Activated CD4-positive, CD25-positive, alpha-beta regulatory T cell treated with anti-CD3 and anti-CD28 coated beads, Interleukin-2, amount 50 U/mL, for 72 hours (primary cell): ENCODE data around the gene HIVEP2.

ENCODE experiments used
- DNase-seq: peaks from one replicate; pipeline ENCODE4 v3.0.0; 2021

Gene HIVEP2

DNA sequence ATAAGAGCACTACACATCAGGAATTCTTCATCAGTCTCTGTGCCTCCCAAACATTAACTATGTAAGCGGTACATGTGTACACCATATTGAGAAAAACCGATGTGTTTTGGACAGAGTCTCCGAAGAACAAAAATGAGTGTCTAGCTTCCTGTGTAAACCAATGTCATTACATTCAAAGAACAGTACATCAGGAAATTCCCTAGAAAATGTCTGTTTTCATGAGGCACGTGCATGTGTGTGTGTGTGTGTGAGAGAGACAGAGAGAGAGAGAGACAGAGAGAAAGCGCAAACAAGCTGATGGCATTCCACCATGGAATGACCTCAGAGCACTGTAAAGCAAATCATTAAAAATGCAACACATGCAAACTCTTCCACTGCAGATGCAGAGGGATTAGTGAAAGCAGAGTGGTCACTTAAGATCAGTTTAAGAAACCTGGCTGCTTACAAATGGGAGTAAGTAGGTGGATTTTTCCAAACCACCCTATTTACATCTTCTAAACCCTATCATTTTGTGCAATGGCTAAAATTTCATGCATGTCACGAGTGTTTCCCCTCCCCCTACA, 133.9 kb downstream of the HIVEP2 start:
- DNase-seq: no peak

DNA sequence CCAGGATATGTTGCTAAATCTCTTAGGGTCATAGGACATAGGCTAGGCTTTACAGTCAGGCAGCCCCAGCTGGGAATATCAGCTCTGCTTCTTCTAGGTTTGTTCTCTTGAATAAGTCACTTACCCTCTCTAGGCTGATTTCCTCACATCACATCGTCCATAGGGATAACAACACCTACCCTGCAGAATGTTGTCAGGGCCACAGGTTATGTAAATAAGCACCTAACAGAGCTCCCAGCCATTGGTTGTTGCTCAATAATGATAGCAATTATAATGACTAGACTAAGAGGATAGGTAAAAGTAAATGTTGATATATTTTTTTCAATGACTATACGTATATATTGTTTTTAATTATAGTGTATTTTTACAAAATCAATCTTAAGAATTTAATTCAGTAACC, 135.0 kb downstream of the HIVEP2 start:
- no peak for DNase-seq

DNA sequence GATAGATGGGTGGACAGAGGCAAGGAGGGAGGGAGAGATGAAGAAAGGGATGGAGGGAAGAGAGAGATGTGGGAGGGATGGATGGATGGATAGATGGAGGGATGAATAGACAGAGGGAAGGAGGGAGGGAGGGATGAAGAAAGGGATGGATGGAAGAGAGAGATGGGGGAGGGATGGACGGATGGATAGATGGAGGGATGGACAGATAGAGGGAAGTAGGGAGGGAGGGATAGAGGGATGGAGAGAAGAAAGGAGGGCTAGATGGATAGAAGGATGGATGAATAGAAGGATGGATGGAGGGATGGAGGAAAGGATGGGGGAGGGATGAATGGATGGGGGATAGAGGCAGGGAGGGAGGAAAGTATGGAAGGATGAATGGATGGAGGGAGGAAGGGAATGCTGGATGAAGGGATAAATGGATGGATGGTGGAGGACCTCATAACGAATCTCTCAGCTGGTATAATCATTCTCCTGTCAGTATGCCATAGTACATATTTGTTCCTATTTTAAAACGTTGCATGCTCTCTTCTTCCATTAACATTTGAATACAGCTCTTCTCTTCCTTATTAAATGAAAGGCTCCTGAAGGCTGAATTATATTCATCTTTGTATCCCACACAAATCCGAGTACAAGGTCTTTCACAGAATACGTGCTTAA, 136.4 kb downstream of the HIVEP2 start:
- no peak for DNase-seq

DNA sequence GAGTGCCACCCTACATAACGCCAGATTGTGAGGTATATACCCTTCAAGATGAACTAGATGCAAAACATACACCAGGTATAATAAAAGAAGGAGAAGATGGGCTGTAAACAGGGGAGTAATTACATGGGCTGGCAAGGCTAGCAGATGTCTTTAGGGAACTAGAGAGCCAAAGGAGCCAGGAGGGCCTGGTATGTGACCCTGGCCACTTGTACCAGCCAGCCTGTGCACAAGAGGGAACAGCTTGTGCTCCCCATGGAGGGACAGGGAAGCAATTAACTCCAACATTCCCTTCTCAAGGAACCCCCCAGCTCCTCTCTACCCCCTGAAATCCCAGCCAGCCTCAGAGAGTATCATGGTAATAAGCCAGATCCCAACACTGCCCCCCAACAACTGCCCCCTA, 139.9 kb downstream of the HIVEP2 start:
- no peak for DNase-seq

DNA sequence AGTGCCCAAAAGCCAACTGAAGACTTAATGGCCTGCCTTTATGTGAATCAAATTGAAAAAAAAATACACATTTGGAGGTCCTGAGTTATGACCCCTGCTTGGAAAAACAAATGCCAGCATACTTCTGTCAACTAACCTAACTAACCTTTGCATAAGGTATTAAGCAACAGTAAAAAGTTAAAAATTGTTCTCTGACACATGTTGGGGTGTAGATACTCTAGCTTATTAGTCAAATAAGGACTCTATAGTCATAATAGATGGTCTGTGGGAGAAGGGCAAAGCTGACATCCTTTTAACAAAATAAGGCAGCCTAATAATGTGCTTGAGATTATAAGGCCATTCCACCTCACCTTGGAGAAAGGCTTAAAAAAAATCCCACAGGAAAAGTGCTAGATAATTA, 140.5 kb downstream of the HIVEP2 start:
- no peak for DNase-seq

DNA sequence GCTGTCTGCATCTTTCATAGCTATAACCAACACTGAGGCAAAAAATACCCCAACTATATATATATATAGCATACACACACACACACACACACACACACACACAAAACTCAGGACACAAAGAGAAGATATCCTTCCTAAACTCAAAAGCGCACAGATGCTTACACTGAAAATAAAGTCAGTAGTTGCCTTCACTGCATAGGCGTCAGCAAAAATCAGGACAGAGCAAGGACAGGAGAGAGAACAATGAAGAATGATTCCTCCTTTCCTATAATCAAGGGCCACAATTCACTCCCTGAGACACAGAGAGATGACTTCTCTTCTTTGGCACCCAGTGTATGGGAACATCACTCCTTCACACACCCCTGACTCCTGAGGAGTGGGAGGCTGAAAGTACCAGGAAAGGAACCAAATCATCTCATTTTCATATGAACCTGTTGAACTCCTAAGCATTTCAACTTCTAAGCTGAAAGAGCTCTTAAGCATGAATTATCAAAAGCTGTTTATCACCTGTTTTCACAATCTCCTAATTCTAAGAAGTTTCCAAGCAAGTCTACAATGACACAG, 141.4 kb downstream of the HIVEP2 start:
- DNase-seq: no peak

DNA sequence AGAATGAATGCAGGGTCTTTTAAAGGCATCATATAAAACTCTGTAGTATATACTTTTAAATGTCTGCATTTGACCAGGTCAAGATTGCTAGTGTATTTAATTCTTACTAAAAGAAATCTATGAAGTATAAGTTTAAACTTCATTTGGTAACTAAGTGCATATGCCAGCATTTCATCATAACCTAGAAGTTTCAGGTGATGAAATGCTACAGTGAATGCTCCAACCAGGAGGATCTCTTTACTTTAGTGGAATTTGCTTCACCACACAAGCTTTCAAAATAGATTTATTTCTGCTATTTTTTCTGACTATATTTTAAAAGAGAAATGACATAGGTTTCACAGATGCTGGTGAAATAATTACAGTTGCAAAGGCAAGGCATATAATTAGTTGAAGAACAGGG, 141.9 kb downstream of the HIVEP2 start:
- DNase-seq: no peak

DNA sequence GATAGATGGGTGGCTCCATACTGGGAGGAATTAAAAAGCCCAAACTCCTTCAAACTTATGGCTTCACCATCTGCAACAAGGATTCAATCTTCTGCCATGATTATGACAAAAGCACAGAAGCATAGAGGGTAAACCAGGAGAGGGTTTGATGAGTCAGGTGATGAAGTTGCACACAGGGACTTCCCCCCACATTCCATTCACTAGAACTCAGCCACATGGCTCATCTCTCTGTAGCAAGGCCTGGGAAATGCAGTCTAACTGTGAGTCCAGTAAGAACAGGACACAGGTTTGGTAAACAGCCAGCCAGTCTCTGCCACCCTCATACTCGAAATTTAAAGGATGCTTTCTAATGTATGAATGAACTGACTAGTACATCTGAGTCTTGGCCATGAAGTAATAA, 142.9 kb downstream of the HIVEP2 start:
- no peak for DNase-seq

DNA sequence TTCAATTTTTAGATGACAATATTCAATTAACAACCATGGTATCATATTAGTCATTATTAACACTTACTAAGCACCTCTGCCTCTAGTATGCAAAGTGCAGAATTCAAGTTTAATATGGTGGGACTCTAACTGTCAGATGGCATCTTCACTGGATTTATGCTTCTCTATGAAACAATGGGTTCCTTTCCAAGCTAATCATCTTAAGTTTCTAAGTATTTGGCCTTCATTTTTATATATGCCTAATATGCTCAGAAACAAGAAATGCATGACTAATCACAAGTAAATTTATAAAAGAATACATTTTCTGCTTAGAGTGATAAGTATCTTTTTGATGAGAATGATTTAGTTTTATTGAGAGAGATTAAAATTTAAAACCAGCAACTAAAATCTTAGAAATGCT, 144.7 kb downstream of the HIVEP2 start:
- DNase-seq: no peak

DNA sequence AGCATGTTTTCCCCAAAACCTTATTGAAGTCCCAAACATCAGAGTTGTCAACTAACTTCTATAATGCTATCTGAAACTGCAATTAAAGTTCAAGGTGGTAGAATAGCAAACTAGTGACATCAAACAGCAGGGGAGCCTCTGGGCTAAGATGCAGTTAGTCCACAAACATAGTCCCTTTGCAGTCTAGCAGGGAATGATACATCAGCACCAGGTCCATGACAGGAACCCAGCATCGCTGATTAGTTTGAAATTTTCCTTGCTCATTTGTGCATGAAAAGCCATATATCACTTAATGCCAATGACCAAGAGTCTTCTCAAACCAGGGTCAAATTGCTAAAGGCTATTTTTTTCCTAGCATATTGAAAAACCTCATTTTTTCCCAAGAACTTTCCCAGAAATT, 145.3 kb downstream of the HIVEP2 start:
- no peak for DNase-seq

DNA sequence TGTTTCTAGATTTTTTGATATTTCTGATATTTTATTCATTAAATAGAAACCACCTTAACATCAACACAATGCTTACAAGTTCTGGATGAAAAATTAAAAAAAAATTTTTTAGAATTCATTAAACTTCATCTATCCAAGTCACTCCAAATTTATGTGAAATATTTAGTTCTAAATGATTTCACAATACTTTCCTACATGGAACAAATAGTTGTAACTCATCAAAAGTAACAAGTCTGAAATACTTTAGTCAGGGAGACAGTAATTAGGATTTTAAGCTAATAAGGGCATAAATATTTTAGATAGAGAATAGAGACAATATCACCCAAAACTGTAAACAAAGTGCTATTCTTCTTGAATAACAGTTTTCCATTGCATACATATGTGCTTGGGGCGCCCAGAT, 147.8 kb downstream of the HIVEP2 start:
- DNase-seq: no peak

DNA sequence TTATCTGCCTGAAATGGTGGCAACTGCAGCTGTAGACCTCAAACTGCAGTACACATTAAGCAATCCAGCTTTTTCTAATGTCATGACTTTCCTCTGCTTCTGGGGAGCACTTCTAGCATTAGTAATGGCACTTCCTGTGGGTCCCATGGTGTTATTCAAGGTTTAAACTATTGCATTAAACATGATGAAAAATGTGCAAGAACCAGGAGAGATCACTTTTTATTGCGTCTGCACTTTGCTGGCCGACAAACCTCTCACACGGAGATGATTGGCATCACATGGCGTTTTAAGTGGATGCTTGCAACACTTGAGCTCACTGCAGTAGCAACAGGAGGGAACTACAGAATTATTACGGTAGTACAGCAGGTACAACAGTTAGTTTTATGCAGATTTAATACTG, 148.4 kb downstream of the HIVEP2 start:
- DNase-seq: no peak

DNA sequence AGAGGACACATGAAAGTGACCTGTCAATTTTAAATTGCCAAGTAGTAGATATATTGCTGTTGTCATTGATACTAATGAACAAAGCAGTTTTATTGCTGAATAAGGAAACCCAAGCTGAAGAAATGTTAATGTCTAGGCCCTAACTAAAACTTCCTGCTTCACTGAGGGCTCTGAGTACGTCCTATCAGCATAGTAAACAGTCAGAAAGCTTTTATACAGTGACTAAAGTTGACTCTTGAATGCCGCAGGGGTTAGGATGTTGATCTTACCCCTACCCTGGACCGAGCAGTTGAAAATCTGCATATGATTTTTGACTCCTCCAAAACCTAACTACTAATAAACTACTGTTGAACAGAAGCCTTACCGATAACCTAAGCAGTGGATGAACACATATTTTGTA, 149.0 kb downstream of the HIVEP2 start:
- DNase-seq: no peak

DNA sequence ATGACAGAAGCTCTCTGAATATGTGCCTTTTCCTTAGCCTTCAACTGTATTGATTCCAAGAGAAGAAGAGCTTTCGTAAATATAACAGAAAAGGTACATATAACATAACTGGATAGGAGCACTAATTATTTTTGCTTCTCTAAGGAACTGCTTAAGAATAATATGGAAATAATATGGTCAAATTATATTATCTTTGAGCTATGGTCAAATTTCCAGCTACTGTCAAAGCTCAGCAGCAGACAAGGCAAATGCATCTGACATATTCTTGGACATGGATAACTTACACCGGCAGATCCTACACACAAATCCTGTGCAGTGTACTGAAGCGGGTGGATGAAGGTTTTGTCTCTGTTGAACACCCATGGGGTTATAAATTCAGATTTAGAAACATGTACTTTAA, 150.6 kb downstream of the HIVEP2 start:
- no peak for DNase-seq

DNA sequence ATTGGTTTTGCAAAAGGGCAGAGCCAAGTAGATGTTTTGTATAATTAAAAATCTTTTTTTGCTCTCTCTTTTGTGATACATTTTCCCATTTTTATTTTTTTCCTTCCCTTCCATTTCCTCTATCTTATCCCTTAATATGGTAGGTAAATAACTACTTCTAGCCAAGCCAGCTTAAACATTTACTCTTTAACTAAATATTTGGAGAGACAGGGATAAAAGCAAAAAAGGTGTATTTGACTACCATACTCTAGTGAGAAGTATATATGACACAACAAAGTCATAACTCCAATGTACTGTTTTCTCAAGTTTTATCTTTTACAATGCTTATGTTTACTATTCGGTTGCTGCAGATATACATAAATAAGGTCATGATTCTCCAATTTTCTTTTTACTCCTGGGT, 154.7 kb downstream of the HIVEP2 start:
- DNase-seq: no peak

DNA sequence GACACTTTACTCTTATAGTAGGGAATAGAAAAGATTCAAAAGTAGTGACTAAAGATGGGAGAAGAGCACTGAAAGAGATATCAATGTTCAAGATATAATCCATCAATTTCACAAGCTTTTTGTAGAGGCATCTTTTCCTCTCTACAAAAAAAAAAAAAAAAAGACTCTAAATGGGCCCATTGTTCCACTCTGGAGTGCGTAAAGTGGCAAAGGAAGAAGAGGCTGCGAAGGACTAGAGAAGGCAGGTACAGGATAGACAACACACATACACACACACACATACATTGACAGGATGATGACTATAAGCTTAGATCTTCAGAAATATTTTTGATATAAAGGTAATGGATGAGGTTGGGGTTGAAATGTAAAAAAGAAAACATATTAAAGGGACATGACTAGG, 157.6 kb downstream of the HIVEP2 start:
- no peak for DNase-seq

DNA sequence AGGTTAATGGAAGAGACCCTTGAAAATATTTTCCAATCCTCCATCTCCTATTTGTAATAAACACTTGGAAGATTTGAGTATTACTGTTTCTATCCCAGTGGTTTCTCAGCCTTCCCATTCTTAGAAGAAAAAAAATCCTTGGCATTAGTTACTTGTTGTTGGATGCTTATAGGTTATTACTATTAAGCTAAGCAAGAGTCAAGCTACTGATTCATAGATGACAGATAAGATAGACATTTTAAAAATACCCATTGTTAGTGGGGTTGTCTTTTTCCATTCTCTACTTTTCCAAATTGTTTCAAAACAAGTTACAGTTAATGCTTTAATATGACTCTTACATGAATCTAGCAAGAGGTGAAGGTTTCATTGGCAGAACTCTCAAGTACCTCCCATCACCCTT, 158.5 kb downstream of the HIVEP2 start:
- DNase-seq: no peak

DNA sequence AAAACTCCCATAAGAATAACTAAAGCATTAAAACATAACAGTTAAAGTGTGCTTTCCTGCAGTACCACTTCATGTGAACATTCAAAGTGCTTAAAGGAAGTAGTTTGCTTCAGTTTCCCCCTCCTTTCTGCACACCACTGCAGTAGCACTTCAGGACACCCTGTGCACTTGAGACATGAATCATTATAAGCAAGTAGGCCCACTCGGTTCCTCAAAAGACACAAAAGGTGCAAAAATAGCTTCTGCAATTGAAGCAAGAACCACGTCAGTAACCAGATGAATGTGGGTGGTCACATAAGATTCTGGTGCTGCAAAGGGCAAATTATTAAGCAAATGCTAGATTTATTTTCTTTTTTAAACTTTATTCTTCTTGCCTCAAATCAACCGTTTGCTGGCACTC, 160.6 kb downstream of the HIVEP2 start:
- no peak for DNase-seq

DNA sequence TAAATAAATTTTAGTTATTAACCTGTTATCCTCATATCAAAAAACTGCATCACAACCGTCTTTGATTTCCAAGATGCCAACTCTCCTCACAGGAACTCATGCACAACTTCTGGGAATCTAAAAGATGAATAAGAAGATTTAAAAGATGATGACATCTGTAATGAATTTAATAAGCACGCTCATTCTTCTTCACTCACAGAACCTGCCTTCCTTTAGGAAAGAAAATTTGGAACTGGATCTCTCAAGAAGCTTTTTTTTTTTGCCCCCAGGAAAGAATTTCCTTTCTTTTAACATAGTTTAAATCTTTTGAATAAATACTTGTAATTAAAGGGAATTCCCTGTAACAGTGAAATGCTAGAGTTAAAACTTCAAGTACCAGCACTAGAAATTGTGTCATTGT, 161.5 kb downstream of the HIVEP2 start:
- DNase-seq: no peak

DNA sequence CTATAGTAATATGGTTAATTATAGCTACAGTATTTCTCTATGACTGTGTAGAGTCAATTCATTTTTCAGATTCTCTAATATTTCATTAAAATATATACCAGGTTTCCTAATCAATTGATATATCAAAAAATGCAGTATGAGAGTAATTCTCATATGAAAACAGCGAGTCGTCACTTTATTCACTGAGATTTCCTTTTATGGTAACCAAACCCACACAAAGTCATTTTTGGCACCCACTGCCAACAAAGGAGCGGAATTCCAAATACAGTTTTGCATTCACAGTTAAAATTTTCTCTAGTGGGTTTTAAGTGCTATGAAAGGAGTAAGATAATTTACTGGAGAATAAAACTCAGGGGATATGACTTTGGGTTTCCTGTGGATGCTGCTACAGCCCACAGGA, 163.8 kb downstream of the HIVEP2 start:
- no peak for DNase-seq

DNA sequence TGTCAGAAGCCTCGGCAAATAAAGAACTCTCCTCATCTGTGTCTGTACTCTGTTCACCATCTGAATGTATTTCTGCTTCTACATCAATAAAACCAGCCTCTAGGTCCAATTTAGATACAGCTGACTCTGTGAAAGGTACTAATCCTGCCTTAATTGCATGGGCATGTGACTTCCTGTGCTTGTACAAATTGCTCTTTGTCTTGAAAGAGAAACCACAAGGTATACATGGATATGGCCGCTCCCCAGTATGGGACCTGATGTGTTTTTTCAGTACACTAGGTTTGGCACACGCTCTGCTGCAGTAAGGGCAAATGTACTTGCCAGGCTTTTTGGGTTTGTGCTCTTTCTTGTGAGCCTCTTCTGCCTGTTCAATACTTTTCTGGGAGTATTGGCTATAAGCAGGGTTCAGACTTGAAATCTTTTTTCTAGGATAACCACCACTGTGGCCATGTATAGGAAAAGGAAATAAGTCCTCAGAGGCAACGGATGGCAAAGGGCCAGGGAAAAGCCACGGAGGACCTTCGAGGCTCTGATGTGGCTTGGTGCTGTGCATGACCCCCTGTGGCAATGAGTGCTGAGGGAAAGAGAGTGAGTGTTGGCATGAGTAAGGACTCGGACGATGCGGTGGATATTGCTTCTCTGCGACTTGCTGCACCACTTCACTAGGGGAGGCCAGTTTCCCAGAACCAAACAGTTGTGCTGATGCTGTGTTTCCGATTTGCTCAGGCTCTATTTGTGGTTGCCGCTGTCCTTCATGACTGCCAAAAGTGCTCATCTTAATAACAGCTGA, 170.9 kb downstream of the HIVEP2 start:
- DNase-seq: no peak

DNA sequence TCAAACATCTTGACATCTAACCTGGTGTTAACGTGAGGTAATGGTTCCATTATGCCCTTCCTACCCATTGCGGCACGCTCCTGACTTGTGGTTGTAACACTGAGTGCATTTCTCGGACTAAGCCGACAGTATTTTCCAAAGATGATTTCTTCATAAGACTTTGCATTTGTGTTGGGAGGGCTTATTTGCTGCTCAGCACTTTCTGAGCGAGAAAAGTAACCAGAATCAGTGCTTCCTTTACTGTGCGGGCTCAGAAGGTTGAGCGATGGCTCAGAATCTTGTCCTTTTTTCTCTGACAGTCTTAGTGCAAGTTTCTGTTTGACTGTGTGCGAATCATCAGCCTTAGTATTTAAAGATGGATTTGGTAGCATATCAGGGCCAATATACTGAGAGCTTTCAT, 171.7 kb downstream of the HIVEP2 start:
- no peak for DNase-seq

DNA sequence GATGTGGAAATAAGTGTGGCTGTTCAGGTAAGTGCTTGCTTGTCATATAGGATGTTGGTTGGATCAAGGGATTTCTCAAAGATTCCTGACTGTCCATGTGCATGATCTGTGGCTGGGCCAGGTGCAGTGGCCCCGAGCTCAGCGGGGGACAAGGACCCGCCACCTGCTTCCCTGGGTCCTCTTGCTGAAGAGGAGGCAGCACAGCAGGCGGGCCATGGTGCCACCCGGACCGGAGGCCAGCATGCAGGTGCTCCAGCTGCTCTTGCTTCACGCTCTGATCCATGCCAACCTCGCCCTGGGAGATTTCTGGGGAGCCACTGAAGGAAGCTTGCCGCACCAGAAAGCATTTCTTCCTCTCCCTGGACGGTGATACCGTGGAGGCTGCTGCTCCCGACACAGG, 173.8 kb downstream of the HIVEP2 start:
- no peak for DNase-seq

DNA sequence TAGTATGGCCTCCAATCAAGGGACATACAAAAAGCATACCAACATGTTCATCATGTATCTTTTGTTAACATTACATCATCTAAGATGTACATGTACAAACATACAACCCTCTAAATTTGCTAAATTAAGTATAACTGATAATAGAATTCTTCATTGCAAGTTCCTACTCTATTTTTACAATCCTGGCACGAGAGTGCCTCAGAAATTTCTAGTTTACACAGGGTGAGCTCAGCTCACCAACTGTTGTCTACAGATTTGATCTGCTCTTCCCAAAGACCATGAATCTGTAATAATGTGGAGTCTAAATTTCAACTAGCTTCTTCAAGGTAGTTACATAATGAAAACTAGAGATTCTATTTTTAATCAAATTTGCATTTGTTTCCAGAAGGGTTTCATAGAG, 179.7 kb downstream of the HIVEP2 start:
- no peak for DNase-seq
